Calu3 (cell line): Measurements from ENCODE around the gene IQCF2. TPM values are rescaled to one million over a fixed set of nuclear protein-coding genes. Genes with fewer than 3 reads are reported as not detected.

Experiments used
- BruUV-seq: library from RNA; stranded (reverse); fragments of 400-500 nt; replicated peaks from 2 replicates; lab custom pipeline; 2021; lab: Mats Ljungman, UMichigan
- CTCF ChIA-PET: fragments of 300-600 bp; sonication (Branson Sonifier 250); formaldehyde crosslinking; loops from one replicate; lab custom pipeline; 2022; ENCODE audit warnings: antibody characterized with exemption; lab: Charles Lee
- DNase-seq: peaks from one replicate; pipeline ENCODE4 v3.0.0; 2022
- H3K27ac Mint-ChIP-seq: one replicate; pipeline ENCODE4 v1.8.0; 2022; ENCODE audit warnings: mixed read lengths; ENCODE audit not compliant: unreplicated experiment
- H3K27me3 Mint-ChIP-seq: one replicate; pipeline ENCODE4 v1.8.0; 2022; ENCODE audit warnings: mixed read lengths; ENCODE audit not compliant: unreplicated experiment
- H3K36me3 Mint-ChIP-seq: one replicate; pipeline ENCODE4 v1.8.0; 2022; ENCODE audit warnings: mild to moderate bottlenecking, moderate library complexity, mixed read lengths; ENCODE audit not compliant: insufficient read depth, unreplicated experiment
- H3K4me1 Mint-ChIP-seq: one replicate; pipeline ENCODE4 v1.8.0; 2022; ENCODE audit warnings: mild to moderate bottlenecking, low read depth, mixed read lengths; ENCODE audit not compliant: unreplicated experiment
- H3K4me3 Mint-ChIP-seq: one replicate; pipeline ENCODE4 v1.8.0; 2022; ENCODE audit warnings: mild to moderate bottlenecking, low read depth, moderate library complexity, mixed read lengths; ENCODE audit not compliant: unreplicated experiment
- H3K9me3 Mint-ChIP-seq: one replicate; pipeline ENCODE4 v1.8.0; 2022; ENCODE audit warnings: low read depth, mixed read lengths; ENCODE audit not compliant: unreplicated experiment
- intact Hi-C: fragments of 100-400 bp; cut with micrococcal nuclease; formaldehyde crosslinking; loops from one replicate; pipeline ENCODE4 v1.10.0; 2022; ENCODE audit not compliant: unreplicated experiment
- total RNA-seq: library from RNA; stranded (reverse); gene quantifications from 2 replicates; pipeline ENCODE4 v1.2.3, GENCODE V29; 2022
- TF ChIP-seq, protein P1 (sequence below): fragments of 200-600 bp; IDR thresholded peaks from one replicate; pipeline ENCODE4 v1.8.0; 2022; ENCODE audit warnings: antibody characterized with exemption; ENCODE audit not compliant: unreplicated experiment

IQCF2 gene
- total RNA-seq, 1 experiment from 2014 or later: not detected

DNA sequence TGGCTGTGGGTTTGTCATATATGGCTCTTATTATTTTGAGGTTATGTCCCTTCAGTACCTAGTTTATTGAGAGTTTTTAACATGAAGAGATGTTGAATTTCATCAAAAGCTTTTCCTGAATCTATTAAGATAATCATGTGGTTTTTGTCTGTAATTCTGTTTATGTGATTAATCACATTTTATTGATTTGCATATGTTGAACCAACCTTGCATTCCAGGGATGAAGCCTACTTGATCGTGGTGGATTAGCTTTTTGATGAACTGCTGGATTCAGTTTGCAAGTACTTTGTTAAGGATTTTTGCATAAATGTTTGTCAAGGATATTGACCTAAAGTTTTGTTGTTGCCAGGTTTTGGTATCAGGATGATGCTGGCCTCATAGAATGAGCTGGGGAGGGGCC lies 33.1 kb upstream of the IQCF2 start:
- H3K4me1 Mint-ChIP-seq: no peaks in the 10 kb centered on the region

DNA sequence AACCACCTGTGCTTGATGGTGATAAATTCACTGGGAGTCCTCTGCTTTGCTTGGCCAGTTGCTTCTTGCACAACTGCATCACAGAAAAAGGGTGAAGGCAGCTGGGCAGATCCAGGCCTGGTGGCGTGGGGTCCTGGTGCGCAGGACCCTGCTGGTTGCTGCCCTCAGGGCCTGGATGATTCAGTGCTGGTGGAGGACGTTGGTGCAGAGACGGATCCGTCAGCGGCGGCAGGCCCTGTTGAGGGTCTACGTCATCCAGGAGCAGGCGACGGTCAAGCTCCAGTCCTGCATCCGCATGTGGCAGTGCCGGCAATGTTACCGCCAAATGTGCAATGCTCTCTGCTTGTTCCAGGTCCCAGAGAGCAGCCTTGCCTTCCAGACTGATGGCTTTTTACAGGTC lies 31.1 kb upstream of the IQCF2 start:
- CTCF ChIA-PET: no interaction called here
- no peak for DNase-seq
- Mint-ChIP-seq H3K4me3 (no peak overlapping the region), H3K9me3 (peaks cover 9% of the 10 kb centered on the region), H3K4me1 (no peaks in the 10 kb centered on the region), H3K27ac (no peak overlapping the region), H3K27me3 (peaks cover 72% of the 10 kb centered on the region), H3K36me3 (no peaks in the 10 kb centered on the region)
- intact Hi-C loops: no loop called here
- TF ChIP-seq, protein P1, sequence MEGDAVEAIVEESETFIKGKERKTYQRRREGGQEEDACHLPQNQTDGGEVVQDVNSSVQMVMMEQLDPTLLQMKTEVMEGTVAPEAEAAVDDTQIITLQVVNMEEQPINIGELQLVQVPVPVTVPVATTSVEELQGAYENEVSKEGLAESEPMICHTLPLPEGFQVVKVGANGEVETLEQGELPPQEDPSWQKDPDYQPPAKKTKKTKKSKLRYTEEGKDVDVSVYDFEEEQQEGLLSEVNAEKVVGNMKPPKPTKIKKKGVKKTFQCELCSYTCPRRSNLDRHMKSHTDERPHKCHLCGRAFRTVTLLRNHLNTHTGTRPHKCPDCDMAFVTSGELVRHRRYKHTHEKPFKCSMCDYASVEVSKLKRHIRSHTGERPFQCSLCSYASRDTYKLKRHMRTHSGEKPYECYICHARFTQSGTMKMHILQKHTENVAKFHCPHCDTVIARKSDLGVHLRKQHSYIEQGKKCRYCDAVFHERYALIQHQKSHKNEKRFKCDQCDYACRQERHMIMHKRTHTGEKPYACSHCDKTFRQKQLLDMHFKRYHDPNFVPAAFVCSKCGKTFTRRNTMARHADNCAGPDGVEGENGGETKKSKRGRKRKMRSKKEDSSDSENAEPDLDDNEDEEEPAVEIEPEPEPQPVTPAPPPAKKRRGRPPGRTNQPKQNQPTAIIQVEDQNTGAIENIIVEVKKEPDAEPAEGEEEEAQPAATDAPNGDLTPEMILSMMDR: no peak
- no TSS peak for BruUV-seq

More for the DNA sequence above, 33.1 kb upstream of the IQCF2 start:
- TF ChIP-seq, protein P1: no peak
- intact Hi-C loops: no loop called here
- Mint-ChIP-seq H3K27me3 (peaks cover 60% of the 10 kb centered on the region), H3K4me3 (no peak overlapping the region), H3K27ac (no peak overlapping the region), H3K36me3 (no peaks in the 10 kb centered on the region), H3K9me3 (peaks cover 7% of the 10 kb centered on the region)
- BruUV-seq: no TSS peak
- DNase-seq: no peak
- CTCF ChIA-PET: no interaction called here

DNA sequence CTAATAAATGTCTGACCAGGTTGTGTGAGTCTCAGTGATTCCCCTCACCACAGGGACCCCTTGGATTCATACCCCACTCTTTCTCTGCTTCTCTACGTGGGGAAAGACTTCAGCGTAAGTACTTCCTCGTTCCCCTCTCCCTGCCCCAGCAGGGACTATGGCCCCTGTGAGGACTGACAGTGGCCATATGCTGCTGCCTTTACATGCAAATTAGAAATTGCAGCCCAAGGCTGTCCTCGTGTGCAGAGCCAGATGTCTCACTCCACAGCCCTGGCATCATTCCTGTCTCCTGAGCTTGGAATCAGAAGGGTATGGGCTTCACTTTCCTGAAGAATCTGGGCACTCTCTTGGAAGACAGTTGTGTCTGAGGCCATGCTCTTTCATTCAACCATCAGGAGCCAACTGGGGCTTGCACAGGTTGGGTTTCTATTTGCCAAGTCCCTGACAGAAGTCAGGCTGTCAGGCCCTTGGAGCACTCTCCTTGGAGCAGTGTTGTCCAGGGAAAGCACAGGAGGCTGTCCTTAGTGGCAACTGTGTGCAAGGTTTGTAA lies 30.5 kb upstream of the IQCF2 start:
- CTCF ChIA-PET: no interaction called here
- Mint-ChIP-seq H3K4me1 (no peaks in the 10 kb centered on the region), H3K36me3 (no peaks in the 10 kb centered on the region), H3K27ac (no peak overlapping the region), H3K27me3 (peaks cover 72% of the 10 kb centered on the region), H3K9me3 (peaks cover 9% of the 10 kb centered on the region), H3K4me3 (no peak overlapping the region)
- BruUV-seq: no TSS peak
- TF ChIP-seq, protein P1: no peak
- intact Hi-C loops: no loop called here
- no peak for DNase-seq

DNA sequence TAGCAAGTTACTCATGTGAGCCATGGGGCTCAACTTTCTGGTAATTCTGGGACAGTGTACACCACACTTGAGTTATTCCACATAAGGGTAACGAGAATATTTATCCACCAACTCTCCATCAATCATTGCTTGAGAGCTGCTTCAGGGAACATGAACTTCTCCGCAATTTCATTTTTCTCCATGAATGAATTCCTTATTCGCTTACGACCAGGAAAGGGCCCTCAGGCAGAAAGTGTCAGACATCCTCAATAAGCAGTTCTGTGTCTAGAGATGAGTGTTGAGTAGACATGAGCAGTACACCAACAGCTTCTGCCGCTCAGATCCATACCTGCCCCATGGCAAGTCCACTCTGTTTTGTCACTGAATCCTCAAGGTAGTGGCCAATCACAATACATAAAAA lies 24.8 kb upstream of the IQCF2 start:
- no peak overlapping the region for H3K4me3 Mint-ChIP-seq
- H3K27ac Mint-ChIP-seq: no peak overlapping the region
- no peaks in the 10 kb centered on the region for H3K4me1 Mint-ChIP-seq
- BruUV-seq: no TSS peak
- no peaks in the 10 kb centered on the region for H3K36me3 Mint-ChIP-seq
- TF ChIP-seq, protein P1: no peak
- intact Hi-C loops: no loop called here
- peaks cover 83% of the 10 kb centered on the region for H3K27me3 Mint-ChIP-seq
- no peak for DNase-seq
- peaks cover 2% of the 10 kb centered on the region for H3K9me3 Mint-ChIP-seq
- CTCF ChIA-PET: no interaction called here
